ENCODE data around the gene SENP1.

SENP1 gene

DNA sequence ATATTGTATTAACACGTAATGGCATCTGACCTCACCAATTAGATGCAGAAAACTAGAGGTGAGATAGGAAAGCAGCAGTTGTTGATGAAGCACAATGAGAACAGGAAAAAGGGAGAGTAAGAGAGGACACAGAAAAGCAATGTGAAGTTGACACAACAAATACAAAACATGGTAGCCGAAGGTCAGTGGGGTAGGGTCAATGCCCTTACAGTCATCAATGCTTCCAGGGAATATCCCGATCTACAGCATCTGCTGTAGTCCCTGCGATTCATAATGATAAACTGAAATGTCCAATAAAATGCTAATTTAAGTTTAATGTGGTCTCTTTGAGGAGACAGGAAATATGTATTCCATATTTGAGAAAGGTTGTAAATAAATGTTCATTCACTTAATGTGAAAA is 98.7 kb downstream of the SENP1 start:
- WGBS, 2 experiments (ENCODE audit: insufficient coverage in 2 of 2), result 80 to 90% methylated on average over 2 of the region's 4 CpGs
- Histone ChIP-seq H3K36me3 (ENCODE audit: control insufficient read depth, insufficient read depth, low read length) (no peaks in the 10 kb centered on the region), H3K4me1 (ENCODE audit: control insufficient read depth, insufficient read depth, low read length, poor library complexity, severe bottlenecking) (peaks cover 19% of the 10 kb centered on the region), H3K9me3 (ENCODE audit: control insufficient read depth, low read length) (no peaks in the 10 kb centered on the region), H3K27ac (ENCODE audit: low read depth, low read length, severe bottlenecking) (no peak overlapping the region), H3K4me3 (ENCODE audit: extremely low read depth, insufficient read depth, low read length, poor library complexity, severe bottlenecking) (no peak overlapping the region)

DNA sequence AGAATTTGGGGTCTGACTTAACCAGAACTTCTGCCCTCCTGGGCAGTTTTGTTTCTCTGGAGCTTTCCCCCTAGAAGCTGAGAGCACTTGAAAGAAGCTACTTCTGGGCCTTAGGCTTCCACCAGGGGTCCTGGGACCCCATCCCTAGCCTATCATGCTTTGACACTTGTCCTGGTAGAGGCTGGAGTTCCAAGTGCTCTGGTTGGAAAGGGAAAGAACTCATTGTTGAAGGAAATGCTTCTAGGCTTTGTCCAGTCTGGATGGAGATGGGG is 100.2 kb downstream of the SENP1 start:
- H3K27ac ChIP-seq (ENCODE audit: low read depth, low read length, severe bottlenecking), result no peak overlapping the region

DNA sequence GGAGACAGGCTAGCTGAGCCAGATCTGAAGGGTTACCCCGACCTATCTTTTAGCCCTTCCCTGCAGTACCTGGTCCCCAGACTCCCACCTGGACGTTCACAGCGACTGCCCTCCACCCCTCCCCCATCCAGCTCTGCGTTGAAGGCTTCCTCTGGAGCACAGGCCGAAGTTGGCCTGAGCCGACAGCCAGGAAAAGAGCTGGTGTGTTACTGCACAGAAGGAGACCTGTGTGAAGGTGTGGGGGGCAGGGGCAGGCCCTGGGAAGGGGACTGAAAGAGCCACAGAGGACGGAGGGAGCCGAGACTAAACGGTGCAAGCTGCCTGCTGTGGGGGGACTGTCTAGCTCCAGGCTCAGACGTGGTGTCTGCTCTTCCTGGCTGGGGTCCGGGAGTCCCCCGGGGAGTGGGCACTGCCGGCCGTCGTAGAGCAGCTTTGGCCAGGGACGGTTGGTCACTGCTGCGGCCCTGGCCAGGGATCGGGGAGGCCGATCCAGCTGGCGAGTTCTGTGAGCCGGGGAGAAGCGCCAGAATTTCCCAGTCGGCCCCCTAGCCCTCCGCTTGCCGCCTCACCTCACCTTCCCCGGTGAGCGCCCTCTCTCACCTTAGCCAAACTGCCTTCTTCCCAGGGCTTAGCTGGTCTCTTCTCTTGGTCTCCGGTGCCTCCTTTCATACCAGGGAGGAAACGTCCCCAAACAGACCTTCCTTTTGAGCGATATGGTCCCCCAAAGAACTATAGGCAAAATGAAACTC is 100.7 kb downstream of the SENP1 start:
- no peaks in the 10 kb centered on the region for H3K36me3 ChIP-seq (ENCODE audit: control insufficient read depth, insufficient read depth, low read length)
- H3K4me1 ChIP-seq (ENCODE audit: control insufficient read depth, insufficient read depth, low read length, poor library complexity, severe bottlenecking), result peaks cover 22% of the 10 kb centered on the region
- H3K4me3 ChIP-seq (ENCODE audit: extremely low read depth, insufficient read depth, low read length, poor library complexity, severe bottlenecking), result peak overlapping the region; percentile 46
- no peaks in the 10 kb centered on the region for H3K9me3 ChIP-seq (ENCODE audit: control insufficient read depth, low read length)
- 9 to 11% methylated on average over 22 to 29 of the region's 30 CpGs for whole genome bisulfite sequencing, 2 experiments (ENCODE audit: insufficient coverage in 2 of 2)
- no peak overlapping the region for H3K27ac ChIP-seq (ENCODE audit: low read depth, low read length, severe bottlenecking)

More for the DNA sequence above, 100.2 kb downstream of the SENP1 start:
- Histone ChIP-seq H3K4me3 (ENCODE audit: extremely low read depth, insufficient read depth, low read length, poor library complexity, severe bottlenecking) (no peak overlapping the region), H3K4me1 (ENCODE audit: control insufficient read depth, insufficient read depth, low read length, poor library complexity, severe bottlenecking) (peaks cover 20% of the 10 kb centered on the region), H3K9me3 (ENCODE audit: control insufficient read depth, low read length) (no peaks in the 10 kb centered on the region), H3K36me3 (ENCODE audit: control insufficient read depth, insufficient read depth, low read length) (no peaks in the 10 kb centered on the region)

DNA sequence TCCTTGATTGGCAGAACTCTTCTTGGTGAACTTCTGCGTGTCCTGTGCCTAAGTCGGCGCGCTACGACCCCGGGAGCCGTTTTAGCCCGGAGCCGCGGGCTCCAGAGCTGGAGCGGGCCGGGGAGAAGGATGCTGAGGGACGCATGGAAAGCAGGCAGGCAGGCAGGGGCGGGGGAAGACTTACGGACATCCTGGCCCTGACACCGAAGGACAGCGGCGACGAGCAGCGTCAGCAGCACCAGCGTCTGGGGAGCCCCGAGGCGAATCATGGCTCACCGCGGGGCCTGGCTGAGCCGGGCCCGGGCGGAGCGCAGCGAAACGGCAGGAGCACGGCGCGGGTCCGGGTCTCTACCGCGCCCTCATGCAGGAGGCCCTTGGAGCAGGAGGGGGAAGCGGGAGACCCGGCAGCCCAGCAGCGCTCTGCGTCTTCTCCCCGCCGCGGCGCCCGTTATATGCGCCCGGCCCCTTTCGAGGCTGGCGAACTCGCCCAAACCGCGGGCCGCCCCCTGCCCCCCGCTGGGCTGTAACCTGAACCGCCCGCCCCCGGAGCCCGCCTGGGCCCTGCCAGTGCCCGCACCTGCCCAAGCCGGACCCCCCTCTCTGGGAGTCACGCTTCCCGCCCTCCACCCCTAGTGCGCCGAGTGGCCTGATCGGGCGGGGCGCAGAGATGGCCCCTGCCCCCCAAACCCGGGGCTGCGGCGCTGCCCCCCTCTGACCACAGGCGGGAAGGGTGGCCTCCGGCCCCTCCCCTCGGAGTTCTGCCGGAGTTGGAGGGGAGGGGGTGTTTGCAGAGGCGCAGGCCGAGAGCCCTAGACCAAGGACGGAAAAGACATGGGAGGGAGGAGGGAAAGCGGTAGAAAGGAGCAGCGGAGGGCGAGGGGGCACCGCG is 101.6 kb downstream of the SENP1 start, which contains the start of gene COL2A1:
TSS of gene COL2A1 (minus strand) at position 424 of the 889 bp plus-strand sequence. CDS start at position 269, 155 bp downstream.
- Histone ChIP-seq H3K27ac (ENCODE audit: low read depth, low read length, severe bottlenecking) (no peak within 1 kb of the TSS), H3K4me1 (ENCODE audit: control insufficient read depth, insufficient read depth, low read length, poor library complexity, severe bottlenecking) (peaks cover 22% of the 10 kb centered on the region), H3K36me3 (ENCODE audit: control insufficient read depth, insufficient read depth, low read length) (no peaks in the 10 kb centered on the region), H3K4me3 (ENCODE audit: extremely low read depth, insufficient read depth, low read length, poor library complexity, severe bottlenecking) (peak within 1 kb of the TSS; percentile 46), H3K9me3 (ENCODE audit: control insufficient read depth, low read length) (no peaks in the 10 kb centered on the region)
- 0 to 1% methylated on average over 63 to 67 of the region's 83 CpGs for WGBS, 2 experiments (ENCODE audit: insufficient coverage in 2 of 2)

DNA sequence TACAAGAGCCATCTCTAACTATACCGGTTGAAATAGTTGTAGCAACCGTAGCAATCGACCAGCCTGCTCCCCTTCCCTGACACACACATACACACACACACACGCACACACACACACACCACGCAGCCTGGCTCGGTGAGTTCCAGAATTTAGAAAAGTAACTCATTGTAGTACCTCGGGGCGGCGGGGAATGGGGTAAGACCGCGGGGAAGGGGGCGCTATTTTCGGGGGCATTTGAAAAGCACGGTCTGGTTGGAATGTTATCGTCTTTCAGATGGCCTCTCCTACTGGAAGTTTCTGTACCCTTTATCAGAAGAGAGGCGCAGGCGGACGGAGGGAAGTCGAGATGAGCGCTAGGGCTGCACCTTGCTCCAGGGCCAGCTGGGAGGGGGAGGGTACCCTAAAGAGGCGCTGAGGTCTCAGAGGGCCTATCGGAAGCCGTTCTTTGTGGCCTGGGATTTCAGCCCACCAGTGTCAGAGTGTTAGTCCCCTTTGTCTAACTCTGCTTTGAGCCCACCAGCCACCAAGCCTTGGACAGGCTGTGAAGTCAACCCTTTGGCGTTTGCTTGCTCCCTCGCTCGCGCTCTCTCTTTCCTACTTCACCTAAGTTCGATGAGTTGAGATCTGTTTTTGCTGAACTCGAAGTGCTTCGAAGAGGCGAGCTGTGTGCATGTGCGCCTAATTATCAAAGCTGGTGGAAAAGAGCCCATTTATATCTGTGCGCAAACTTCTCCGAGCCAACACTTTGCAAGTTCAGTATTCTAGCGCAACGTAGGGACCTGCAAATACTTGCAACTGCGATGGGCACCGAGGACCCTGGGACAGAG is 102.4 kb downstream of the SENP1 start:
- Histone ChIP-seq H3K9me3 (ENCODE audit: control insufficient read depth, low read length) (no peaks in the 10 kb centered on the region), H3K36me3 (ENCODE audit: control insufficient read depth, insufficient read depth, low read length) (no peaks in the 10 kb centered on the region), H3K4me1 (ENCODE audit: control insufficient read depth, insufficient read depth, low read length, poor library complexity, severe bottlenecking) (peaks cover 22% of the 10 kb centered on the region), H3K4me3 (ENCODE audit: extremely low read depth, insufficient read depth, low read length, poor library complexity, severe bottlenecking) (peak overlapping the region; percentile 46), H3K27ac (ENCODE audit: low read depth, low read length, severe bottlenecking) (no peak overlapping the region)
- 6% methylated on average over 24 to 28 of the region's 38 CpGs for WGBS, 2 experiments (ENCODE audit: insufficient coverage in 2 of 2)

DNA sequence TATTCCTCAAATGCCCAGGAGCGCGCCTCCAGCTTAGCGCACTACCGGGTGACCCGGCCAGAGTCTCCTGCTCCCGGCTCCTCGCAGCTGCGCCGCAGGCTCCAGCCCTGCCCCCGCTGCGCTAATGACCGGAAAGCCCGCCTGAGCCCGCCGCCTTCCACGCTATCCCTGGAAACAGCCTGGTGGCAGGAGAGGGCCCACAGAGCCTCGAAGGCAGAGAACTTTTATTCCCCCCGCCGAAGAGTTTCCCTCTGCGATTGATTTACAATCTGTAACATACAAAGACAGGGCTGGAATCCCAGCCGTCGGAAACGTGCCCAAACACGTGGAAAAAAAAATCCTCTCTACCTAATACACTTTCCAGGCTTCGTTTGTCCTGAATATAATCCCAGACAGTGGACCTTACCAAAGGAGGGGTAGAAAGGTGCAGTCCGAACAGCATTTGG is 103.1 kb downstream of the SENP1 start:
- no peaks in the 10 kb centered on the region for H3K9me3 ChIP-seq (ENCODE audit: control insufficient read depth, low read length)
- peak overlapping the region; percentile 46 for H3K4me3 ChIP-seq (ENCODE audit: extremely low read depth, insufficient read depth, low read length, poor library complexity, severe bottlenecking)
- WGBS, 2 experiments (ENCODE audit: insufficient coverage in 2 of 2), result 1% methylated on average over 19 to 24 of the region's 26 CpGs
- peaks cover 22% of the 10 kb centered on the region for H3K4me1 ChIP-seq (ENCODE audit: control insufficient read depth, insufficient read depth, low read length, poor library complexity, severe bottlenecking)
- no peak overlapping the region for H3K27ac ChIP-seq (ENCODE audit: low read depth, low read length, severe bottlenecking)
- no peaks in the 10 kb centered on the region for H3K36me3 ChIP-seq (ENCODE audit: control insufficient read depth, insufficient read depth, low read length)

DNA sequence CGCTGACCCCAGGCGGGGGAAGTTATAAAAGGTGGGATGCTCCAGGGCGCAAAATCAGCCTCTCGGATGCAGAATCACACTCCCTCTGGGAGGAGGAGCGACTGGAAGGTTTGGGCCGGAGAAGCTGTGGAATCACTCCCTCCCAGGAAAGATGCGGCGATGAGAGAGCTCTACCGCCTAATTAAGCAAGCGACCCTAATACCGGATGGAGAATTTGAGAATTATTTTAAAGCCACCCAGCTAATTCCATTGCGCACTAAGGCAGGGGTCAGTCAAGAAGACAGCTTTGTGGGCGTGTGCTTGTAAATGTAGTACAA is 103.5 kb downstream of the SENP1 start:
- peak overlapping the region; percentile 46 for H3K4me3 ChIP-seq (ENCODE audit: extremely low read depth, insufficient read depth, low read length, poor library complexity, severe bottlenecking)
- peak overlapping the region; percentile 53 for H3K27ac ChIP-seq (ENCODE audit: low read depth, low read length, severe bottlenecking)
- peaks cover 22% of the 10 kb centered on the region for H3K4me1 ChIP-seq (ENCODE audit: control insufficient read depth, insufficient read depth, low read length, poor library complexity, severe bottlenecking)

DNA sequence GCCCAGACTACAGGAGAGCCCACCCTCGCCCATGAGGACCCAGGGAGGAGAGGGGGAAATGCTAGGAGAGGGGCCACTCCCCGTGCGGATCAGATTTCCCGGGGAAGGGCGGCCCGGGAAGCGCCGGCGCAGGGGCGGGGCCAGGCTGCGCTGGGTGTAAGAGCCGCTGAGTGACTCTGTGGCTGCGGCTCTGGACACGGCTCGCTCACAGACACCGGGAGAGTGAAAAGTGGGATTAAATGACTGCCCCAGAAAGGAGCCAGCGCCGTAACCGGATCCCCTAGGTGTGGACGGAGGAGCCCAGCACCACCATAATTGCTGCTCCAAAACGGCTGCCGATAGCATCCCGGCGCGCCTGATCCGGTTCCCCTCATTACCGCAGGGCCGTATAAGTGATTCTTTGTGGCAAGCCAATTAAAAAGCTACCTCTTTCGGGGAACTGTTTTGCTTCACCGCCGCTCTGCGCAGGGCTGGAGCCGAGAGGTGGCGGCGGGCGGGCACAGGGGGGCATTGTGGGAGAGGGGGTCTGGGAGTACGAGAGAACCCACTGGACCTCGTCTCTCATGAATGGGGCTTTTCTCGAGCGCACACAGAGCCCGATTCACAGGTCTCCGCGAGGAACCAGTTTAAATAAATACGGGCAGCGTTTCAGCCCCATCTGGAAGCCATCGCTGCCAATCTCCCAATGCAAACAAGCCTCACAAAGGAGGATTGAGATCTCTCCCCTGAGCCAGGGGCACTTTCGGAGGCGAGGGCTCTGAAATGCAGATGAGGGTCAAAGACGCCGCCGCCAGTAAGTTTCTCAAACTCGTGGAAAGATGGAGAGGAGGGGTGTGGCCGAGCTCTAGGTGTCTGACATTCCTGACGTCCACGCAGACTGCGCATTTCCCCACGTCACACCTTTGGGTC is 104.1 kb downstream of the SENP1 start:
- 1% methylated on average over 42 to 51 of the region's 57 CpGs for WGBS, 2 experiments (ENCODE audit: insufficient coverage in 2 of 2)
- peak overlapping the region; percentile 46 for H3K4me3 ChIP-seq (ENCODE audit: extremely low read depth, insufficient read depth, low read length, poor library complexity, severe bottlenecking)
- H3K27ac ChIP-seq (ENCODE audit: low read depth, low read length, severe bottlenecking), result peak overlapping the region; percentile 53
- no peaks in the 10 kb centered on the region for H3K9me3 ChIP-seq (ENCODE audit: control insufficient read depth, low read length)
- peaks cover 2% of the 10 kb centered on the region for H3K36me3 ChIP-seq (ENCODE audit: control insufficient read depth, insufficient read depth, low read length)
- peaks cover 22% of the 10 kb centered on the region for H3K4me1 ChIP-seq (ENCODE audit: control insufficient read depth, insufficient read depth, low read length, poor library complexity, severe bottlenecking)

More for the DNA sequence above, 103.5 kb downstream of the SENP1 start:
- Histone ChIP-seq H3K36me3 (ENCODE audit: control insufficient read depth, insufficient read depth, low read length) (peaks cover 1% of the 10 kb centered on the region), H3K9me3 (ENCODE audit: control insufficient read depth, low read length) (no peaks in the 10 kb centered on the region)
- 0% methylated on average over 4 to 7 of the region's 13 CpGs for WGBS, 2 experiments (ENCODE audit: insufficient coverage in 2 of 2)

DNA sequence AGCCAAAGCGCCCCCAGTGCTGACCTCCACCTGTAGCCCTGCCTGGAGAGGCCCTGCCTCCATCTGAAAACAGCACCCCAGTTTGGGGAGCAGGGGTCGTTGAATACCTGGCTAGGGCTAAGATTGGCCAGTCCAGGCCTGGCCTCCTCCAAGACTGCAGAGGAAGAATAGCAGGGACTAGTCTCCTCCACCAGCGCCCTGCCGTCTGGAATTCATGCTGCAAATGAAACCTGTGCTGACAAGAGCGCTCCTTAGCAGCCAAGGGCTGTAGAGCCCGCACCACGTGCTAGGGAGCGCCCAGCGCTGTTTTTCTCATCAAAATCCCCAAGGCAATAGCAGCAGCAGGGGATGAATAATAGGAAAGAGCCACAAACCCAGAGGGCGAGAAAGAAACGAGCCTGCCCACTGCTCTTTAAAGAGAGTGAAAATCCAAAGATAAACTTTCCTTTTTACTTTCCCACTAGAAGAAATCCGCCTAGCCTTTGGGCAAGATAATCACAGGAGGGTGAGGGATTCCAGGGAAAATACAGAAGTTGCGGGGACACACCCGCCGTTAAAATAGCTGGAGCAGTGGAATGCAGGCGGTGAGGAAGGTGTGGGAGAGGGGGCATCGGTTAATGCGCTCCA is 104.9 kb downstream of the SENP1 start:
- 4% methylated on average over 15 to 17 of the region's 18 CpGs for WGBS, 2 experiments (ENCODE audit: insufficient coverage in 2 of 2)
- H3K36me3 ChIP-seq (ENCODE audit: control insufficient read depth, insufficient read depth, low read length), result peaks cover 2% of the 10 kb centered on the region
- peaks cover 22% of the 10 kb centered on the region for H3K4me1 ChIP-seq (ENCODE audit: control insufficient read depth, insufficient read depth, low read length, poor library complexity, severe bottlenecking)
- H3K9me3 ChIP-seq (ENCODE audit: control insufficient read depth, low read length), result no peaks in the 10 kb centered on the region
- peak overlapping the region; percentile 46 for H3K4me3 ChIP-seq (ENCODE audit: extremely low read depth, insufficient read depth, low read length, poor library complexity, severe bottlenecking)
- H3K27ac ChIP-seq (ENCODE audit: low read depth, low read length, severe bottlenecking), result peak overlapping the region; percentile 53
